GM12872 (cell line): ENCODE results near the gene ADAM22.

Experiments used
- CTCF ChIP-seq: IDR thresholded peaks from 3 replicates; pipeline ENCODE4 v1.5.1; 2011; ENCODE audit warnings: low read depth, mild to moderate bottlenecking, low read length, moderate library complexity; ENCODE audit not compliant: insufficient read depth

ADAM22 gene

GRCh38 chr7:88092676-88092999, 158.6 kb downstream of the ADAM22 start:
- no peak for TF ChIP-seq CTCF

DNA sequence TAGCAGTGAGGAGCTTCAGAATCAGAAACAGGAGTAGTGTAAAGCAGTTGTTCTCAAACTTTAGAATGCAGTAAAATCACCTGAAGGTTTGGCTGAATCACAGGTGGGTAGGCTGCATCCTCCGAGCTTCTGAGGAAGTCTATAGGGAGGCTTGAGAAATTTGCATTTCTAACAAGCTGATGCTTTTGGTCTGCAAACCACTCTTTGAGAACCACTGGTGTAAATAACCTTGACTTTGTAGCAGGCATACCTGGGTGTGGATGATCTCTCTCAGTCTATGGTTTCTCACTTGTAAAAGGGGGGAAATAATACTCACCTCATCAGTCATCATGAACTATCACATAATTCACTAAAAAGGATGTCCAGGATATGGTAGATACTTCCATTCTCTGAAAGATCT, 167.7 kb downstream of the ADAM22 start:
- no peak for TF ChIP-seq CTCF

DNA sequence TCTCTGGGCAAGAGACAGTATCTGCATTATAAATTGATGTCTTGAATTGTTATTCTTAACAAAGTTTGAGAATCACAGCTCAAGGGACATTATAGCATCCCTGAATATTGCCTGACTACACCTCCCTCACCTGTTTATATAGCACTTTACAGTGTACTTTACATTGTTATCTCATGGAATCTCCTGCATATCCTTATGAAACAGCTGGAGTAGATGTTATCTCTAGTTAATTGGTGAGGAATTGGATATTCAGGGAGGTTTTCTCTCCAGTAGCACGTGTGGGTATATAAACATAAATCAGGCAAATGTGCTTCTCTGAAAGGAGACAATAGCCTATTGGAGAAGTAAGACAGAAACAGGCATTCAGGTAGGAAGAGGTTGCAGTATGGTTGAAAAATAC, 168.6 kb downstream of the ADAM22 start:
- TF ChIP-seq CTCF: no peak

DNA sequence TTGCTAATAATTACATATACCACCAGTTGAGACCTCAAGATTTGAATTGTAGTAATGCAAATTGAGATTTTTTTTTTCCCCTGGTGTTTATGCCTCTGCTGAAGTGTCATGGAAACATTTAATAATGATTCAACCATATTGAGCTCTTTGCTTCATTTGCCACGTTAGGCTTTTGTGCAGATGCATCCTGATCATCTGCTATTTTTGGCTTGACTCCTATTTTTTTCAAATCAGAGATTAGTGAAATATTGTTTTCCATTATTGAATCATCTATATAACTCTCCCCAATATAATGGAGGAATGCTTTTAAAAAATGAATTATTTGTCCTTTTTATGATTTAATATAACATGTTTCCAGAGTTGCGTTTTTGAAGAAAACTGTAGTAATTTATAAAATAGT, 170.7 kb downstream of the ADAM22 start:
- no peak for TF ChIP-seq CTCF

DNA sequence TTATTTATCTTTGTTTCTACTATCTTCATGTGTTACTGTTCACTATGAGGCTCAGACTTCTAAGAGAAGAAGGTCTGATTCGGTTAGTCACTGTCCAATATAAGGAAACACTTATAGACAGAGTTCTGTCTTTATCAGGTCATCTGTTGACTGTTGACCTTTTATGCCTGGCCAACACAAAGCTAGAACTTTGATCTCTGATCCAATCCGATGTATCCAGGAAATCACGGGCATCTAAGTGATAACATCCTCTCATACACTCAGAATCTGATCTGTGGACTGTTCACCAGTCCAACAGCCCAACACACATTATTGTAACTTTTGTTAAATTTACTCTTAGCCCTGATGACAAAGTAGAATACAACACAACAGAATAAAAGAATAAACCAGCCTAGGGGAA, 171.2 kb downstream of the ADAM22 start:
- no peak for TF ChIP-seq CTCF

DNA sequence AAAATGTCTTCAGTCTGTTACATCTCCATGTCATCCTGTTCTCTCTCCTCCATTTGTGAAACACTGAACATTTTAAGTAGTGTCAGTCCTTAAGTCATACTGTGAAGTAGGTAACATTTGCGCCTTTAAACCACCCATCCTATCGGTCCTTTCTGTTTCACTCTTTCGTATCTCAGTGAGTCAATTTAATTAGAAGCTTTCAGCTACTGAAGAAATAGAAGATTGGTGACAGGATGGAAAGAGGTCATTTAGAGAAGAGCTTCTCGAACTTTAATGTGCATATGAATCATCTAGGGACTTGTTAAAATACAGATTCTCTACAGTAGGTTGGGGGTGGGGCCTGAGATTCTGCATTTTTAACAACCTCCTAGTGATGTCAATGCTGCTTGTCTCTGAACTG, 172.4 kb downstream of the ADAM22 start:
- no peak for TF ChIP-seq CTCF

DNA sequence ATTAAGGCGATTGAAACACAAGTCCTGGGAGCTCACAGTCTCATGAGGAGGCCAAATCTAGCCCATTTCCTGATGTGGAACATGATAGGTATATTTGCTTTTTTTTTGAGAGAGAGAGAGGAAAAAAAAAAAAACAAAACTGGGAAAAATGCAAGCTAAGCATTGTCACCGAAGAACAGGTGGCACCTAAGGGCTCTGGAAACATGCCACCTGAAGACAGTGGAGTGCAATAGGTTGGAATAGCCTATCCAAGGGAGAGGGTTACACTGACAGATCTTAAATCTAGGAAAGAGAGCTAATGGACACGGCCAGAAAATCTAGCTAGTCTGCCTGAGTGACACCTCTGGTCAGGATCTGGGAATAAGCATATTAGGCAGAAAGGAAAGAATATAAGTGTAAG, 175.6 kb downstream of the ADAM22 start:
- no peak for TF ChIP-seq CTCF

- peak; percentile 44; the same call in 2 of the 3 replicates for TF ChIP-seq CTCF
These were observed 177.2 kb downstream of the ADAM22 start for GRCh38 chr7:88111140-88111743.
